ENCODE results near the gene MAFG. TPM values are rescaled to one million over a fixed set of nuclear protein-coding genes. Genes with fewer than 3 reads are reported as not detected.

The MAFG gene
- total and polyA plus RNA-seq, 2 of the 13 experiments (the other 11 are each of a cell fraction or from before 2014, with no cell fraction given), result 14.5 to 20.0 TPM

DNA sequence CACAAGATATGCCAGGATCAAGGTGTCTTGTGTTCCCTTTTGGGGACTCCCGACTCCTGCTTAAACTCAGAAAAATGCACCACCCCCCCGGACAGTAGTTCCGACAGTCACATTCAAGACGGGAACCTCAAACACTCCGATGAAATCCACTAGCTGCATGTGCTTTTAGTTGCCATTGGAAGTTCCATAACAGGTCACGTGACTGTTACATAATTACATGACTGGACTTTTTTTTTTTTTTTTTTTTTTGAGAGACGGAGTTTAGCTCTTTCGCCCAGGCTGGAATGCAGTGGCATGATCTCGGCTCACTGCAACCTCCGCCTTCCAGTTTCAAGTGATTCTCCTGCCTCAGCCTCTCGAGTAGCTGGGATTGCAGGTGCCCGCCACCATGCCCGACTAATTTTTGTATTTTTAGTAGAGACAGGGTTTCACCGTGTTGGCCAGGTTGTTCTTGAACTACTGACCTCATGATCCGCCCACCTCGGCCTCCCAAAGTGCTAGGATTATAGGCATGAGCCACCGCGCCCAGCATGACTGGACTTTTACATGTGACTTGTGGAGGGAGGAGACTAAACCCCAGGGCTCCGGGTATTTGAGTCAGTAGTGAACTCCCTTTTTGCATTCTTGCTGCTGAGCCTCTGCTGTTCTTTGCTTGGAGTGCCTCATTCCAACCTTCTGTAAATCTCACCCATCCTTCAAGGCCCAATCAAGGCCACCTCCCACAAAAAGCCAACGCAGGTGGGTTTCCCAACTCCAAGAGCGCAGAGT, 11.1 kb downstream of the MAFG start:
- Histone ChIP-seq H3K9ac (ENCODE audit: insufficient read depth, low read depth, low read length) (peak overlapping the region; percentile 82), H3K9me3 (ENCODE audit: low read length) (no peaks in the 10 kb centered on the region), H3K4me2 (ENCODE audit: low read depth, low read length) (peak overlapping the region; percentile 94), H3K79me2 (ENCODE audit: insufficient read depth, low read length) (peaks cover 37% of the 10 kb centered on the region), H3K27ac (ENCODE audit: extremely low read length, insufficient read depth, low read length) (peak overlapping the region; percentile 46), H3K4me1 (ENCODE audit: insufficient read depth, low read length) (peaks cover 34% of the 10 kb centered on the region), H3K4me3 (replicated peaks in 1 of 3; ENCODE audit: insufficient read depth in 1 of 3, low read depth in 2 of 3, low read length in 3 of 3) (peak overlapping the region; percentile 87 to 94 (median 93)), H2AFZ (ENCODE audit: low read length) (no peak overlapping the region), H3K36me3 (replicated peaks in 1 of 2; ENCODE audit: control insufficient read depth in 1 of 2, insufficient read depth in 2 of 2, low read length in 2 of 2) (peaks cover 36 to 64% of the 10 kb centered on the region in 2 experiments), H3K27me3 (ENCODE audit: control insufficient read depth in 1 of 2, insufficient read depth in 2 of 2, low read length in 2 of 2) (no peaks in the 10 kb centered on the region), H4K20me1 (ENCODE audit: insufficient read depth, low read length) (no peaks in the 10 kb centered on the region; the same call in 1 of the 2 replicates)
- intact Hi-C loops (cut with micrococcal nuclease; ENCODE audit: unreplicated experiment) (no loop called here), in situ Hi-C loops (cut with HindIII; ENCODE audit: extremely low pct_ligation_motif_present, low pct_unique_long_range_greater_than_20kb) (no loop called here)
- FAIRE-seq (peak; percentile 90), ATAC-seq (peak; percentile 29), DNase-seq (ENCODE audit: low spot score) (peak; percentile 74)
- WGBS (ENCODE audit: low lambda C conversion rate), result 53% methylated on average over 21 of the region's 21 CpGs
- ChIA-PET CTCF (ENCODE audit: low intra/inter-chr PET ratio, low total read pairs) (no interaction called here), POLR2A (interaction anchor here (0.7 to 2.8 kb wide), 12 partner anchors 9 to 121 kb away, joined by 3 to 49 read pairs (median 5); partner anchors contain the start of genes ALYREF, ANAPC11, DCXR and MAFG)
- BruUV-seq (replicated peaks), result no TSS peak
- TF ChIP-seq AHR (CRISPR knock-in tag; IDR thresholded peaks at IDR 0.05) (no peak), NR2F6 (IDR thresholded peaks at IDR 0.05) (no peak), NR2F6 (CRISPR knock-in tag; IDR thresholded peaks at IDR 0.05) (0 out of 2 replicates have a peak, but pooled peaks have one; percentile 26), SNAPC2 (CRISPR knock-in tag; IDR thresholded peaks at IDR 0.05) (no peak), ZNF501 (CRISPR knock-in tag; IDR thresholded peaks at IDR 0.05) (0 out of 2 replicates have a peak, but pooled peaks have one; percentile 33), CCDC6 (CRISPR knock-in tag; IDR thresholded peaks at IDR 0.05) (peak; percentile 29; the same call in 1 of the 2 replicates), PHF5A (CRISPR knock-in tag; IDR thresholded peaks at IDR 0.05; ENCODE audit: low read depth, unreplicated experiment) (no peak), ZNF30 (CRISPR knock-in tag; IDR thresholded peaks at IDR 0.05) (no peak), IRX3 (CRISPR knock-in tag; IDR thresholded peaks at IDR 0.05; ENCODE audit: borderline replicate concordance, low read depth) (no peak), DMAP1 (CRISPR knock-in tag; IDR thresholded peaks at IDR 0.05) (peak; percentile 48; the same call in 1 of the 2 replicates), POLR2A (IDR thresholded peaks at IDR 0.05; ENCODE audit: insufficient read depth in 1 of 2, low read depth in 2 of 2, low read length in 2 of 2) (peak; percentile 39 to 67; a peak in 2 of 4 replicates), ZNF788 (CRISPR knock-in tag; IDR thresholded peaks at IDR 0.05; ENCODE audit: borderline replicate concordance) (no peak), SRSF1 (optimal IDR thresholded peaks at IDR 0.05; ENCODE audit: low read depth, low read length) (no peak), ZNF670 (CRISPR knock-in tag; IDR thresholded peaks at IDR 0.05; ENCODE audit: borderline replicate concordance) (no peak), ZNF549 (CRISPR knock-in tag; IDR thresholded peaks at IDR 0.05) (no peak), RFX5 (IDR thresholded peaks at IDR 0.05; ENCODE audit: low read depth, low read length) (no peak)
- TF ChIP-seq, protein P1, sequence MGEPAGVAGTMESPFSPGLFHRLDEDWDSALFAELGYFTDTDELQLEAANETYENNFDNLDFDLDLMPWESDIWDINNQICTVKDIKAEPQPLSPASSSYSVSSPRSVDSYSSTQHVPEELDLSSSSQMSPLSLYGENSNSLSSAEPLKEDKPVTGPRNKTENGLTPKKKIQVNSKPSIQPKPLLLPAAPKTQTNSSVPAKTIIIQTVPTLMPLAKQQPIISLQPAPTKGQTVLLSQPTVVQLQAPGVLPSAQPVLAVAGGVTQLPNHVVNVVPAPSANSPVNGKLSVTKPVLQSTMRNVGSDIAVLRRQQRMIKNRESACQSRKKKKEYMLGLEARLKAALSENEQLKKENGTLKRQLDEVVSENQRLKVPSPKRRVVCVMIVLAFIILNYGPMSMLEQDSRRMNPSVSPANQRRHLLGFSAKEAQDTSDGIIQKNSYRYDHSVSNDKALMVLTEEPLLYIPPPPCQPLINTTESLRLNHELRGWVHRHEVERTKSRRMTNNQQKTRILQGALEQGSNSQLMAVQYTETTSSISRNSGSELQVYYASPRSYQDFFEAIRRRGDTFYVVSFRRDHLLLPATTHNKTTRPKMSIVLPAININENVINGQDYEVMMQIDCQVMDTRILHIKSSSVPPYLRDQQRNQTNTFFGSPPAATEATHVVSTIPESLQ (CRISPR knock-in tag; conservative IDR thresholded peaks at IDR 0.05), result no peak
- TF ChIP-seq, protein P2, sequence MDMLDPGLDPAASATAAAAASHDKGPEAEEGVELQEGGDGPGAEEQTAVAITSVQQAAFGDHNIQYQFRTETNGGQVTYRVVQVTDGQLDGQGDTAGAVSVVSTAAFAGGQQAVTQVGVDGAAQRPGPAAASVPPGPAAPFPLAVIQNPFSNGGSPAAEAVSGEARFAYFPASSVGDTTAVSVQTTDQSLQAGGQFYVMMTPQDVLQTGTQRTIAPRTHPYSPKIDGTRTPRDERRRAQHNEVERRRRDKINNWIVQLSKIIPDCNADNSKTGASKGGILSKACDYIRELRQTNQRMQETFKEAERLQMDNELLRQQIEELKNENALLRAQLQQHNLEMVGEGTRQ (IDR thresholded peaks at IDR 0.05; ENCODE audit: low read depth, low read length), result no peak
- TF ChIP-seq, protein P2 (CRISPR knock-in tag; IDR thresholded peaks at IDR 0.05; ENCODE audit: borderline replicate concordance), result peak; percentile 60; the same call in 1 of the 2 replicates

Measured in HepG2 (cell line).